Pulmonary artery endothelial cell (primary cell): ENCODE data around the gene GRID1. TPM values are rescaled to one million over a fixed set of nuclear protein-coding genes. Genes with fewer than 3 reads are reported as not detected.
"Not testable (repeated sequence)": the region's sequence is repeated elsewhere in the genome, so short reads cannot be mapped to it uniquely, and the experiment has no call there.

Experiments used
- DNase-seq: peaks from one replicate; pipeline ENCODE4 v3.0.0-alpha.2; 2011; ENCODE audit warnings: low read depth, low spot score
- total RNA-seq: library from RNA; depleted of rRNA; stranded (reverse); fragments of >200 nt; gene quantifications from 2 replicates; pipeline ENCODE4 v1.2.3, GENCODE V29; 2014

Gene GRID1
- total RNA-seq, 1 donor from 2014 or later: not detected

DNA sequence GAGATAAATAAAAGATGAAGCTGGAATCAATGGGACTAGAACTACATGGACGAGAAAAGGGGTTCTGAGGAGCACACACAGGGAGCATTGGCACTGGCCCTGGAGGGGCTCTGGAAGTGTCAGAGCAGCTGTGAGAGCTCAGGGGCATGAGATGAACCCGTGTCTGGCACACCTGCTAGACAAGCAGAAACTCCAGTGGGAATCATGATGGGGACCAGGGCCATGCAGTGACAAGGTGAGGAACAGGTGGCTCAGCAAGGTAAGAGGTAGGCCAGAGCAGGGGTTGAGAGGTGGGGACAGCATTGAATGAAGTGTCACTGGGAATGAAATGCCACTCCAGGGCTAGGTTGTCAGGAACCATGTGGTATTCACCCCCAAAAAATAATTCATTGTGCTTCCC, 588.5 kb downstream of the GRID1 start:
- DNase-seq: no peak

DNA sequence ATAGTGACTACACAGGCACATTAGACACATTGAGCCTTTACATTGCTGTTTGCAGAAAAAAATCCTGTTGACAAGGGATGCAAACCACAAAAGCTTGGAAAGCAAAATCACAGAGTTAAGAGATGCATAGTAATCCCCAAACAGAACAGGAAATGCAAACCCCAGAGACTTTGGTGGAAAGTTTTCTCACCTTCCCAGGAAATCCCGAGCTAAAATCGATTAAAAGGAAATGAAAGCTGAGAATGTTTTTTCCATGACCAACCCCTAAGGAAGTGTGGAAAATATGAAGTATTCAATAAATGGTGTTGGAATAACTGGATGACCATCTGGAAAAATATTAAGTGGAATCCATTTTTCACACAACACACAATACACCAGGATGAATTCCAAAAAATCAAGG, 598.7 kb downstream of the GRID1 start:
- no peak for DNase-seq

DNA sequence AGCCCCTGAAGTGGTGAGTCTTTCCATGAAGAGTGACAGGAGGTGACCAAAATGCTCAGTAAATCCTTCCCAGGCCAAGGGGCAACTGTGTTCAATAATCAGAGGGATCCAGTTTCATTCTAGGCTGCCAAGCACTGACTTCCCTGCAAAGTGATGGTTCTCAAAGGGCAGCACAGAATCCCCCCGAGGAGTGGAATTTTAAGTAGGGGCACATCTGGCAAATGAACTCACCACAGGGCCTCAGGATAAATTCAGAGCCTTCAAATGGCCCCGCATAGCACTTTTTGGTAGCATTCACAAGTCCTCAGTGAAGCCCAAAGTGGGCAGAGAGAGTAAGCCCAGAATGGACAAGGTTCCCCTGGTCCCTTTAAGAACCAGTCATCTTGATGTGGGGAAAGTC, 602.5 kb downstream of the GRID1 start:
- no peak for DNase-seq

DNA sequence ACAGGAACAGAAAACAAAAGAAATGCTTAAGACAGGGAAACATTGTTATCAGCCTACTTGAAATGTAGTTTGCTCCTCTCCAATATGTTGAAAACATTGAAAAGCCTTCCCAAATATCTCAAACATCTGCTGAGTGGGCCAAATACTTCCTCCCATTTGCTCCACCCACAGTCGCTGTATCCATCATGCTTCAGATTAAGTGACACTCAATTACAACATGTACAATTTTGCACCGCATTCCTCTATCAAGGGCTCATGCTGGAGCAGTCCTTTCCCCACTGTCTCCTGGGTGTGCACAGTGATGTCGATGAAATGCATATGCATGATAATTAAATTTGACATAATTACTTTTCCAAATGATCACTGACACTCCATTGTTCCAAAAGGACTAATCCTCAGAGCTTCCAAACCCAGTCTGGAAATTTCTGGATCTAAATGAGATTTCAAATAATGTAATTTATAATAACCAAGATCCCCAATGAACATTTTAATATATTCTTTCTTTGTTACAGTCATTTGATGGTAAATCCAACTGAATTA, 604.6 kb downstream of the GRID1 start:
- no peak for DNase-seq

DNA sequence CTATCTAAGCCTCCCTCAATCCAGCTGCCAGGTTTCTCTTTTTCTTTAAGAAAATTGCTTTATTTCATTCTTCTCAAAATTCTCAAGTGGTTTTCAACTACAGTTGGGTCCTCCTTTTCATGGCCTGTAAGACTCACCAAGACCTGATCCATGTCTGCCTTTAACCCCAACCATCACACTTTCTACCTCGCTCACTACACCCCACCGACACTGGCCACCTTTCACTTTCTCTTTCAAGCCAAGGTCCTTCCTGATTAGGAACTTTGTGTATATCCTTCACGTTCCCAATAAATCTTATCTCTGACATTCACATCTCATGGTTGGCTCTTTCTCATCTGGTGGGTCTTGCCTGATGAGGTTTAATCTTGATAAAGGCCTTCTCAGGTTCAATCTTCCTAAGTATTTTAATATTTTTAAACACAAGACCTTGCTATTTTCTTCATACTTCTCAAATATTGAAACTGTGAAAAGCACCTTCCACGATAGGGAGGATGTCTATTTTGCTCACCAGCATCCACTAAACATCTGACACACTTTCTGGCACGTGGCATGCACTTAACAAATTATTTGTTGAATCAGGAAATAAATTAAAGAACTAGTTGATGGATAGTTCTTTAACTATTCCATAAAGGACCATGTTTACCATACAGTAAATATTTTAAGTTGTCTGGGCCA, 624.8 kb downstream of the GRID1 start:
- no peak for DNase-seq

DNA sequence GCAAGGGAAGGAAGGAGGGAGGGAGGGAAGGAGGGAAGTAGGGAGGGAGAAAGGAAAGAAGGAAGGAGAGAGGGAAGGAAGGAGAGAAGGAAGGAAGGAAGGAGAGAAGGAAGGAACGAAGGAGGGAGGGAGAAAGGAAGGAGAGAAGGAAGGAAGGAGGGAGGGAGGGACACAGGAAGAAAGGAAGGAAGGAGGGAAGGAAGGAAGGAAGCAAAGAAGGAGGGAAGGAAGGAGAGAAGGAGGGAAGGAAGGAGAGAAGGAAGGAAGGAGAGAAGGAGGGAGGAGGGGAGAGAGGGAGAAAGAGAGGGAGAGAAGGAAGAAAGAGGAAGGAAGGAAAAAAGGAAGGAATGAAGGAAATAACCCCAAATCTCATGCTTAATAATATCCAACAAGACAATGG, 630.6 kb downstream of the GRID1 start:
- no peak for DNase-seq

DNA sequence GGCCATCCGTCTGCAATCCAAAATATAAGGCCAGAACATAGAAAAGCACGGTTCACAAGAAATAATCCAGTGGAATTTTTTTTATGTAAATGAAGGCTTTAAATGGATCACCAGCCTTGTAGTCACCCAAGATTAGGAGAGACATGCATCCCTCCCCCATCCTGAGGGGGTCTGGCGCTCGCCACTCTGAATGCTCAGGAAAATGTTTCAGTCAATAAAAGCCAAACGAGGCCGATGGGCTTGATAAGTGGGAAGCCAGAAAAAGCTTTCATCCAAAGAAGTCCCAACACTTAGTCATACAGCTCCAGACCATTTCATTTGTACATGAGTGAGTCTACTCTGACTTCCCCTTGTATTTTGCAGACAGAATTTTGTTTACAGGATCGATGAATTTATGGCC, 631.8 kb downstream of the GRID1 start:
- DNase-seq: no peak

DNA sequence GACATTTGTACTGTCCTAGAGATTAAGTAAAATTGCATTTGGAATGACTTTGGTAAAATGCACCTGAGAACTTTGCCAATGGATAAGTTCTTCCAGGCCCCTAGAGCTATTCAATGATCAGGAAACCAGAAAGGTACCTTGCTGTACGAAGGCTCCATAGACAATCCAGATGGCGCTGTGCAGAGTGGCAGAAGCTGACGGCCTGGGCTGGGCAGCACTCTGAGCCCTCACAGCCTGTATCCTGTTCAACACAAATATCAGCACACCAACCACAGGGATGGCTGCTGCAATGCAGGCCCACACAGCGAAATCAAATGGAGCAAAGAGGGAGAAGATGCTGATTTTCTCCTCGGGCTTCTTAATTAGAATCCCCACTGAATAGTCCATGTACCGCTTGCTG, 642.4 kb downstream of the GRID1 start:
- no peak for DNase-seq

DNA sequence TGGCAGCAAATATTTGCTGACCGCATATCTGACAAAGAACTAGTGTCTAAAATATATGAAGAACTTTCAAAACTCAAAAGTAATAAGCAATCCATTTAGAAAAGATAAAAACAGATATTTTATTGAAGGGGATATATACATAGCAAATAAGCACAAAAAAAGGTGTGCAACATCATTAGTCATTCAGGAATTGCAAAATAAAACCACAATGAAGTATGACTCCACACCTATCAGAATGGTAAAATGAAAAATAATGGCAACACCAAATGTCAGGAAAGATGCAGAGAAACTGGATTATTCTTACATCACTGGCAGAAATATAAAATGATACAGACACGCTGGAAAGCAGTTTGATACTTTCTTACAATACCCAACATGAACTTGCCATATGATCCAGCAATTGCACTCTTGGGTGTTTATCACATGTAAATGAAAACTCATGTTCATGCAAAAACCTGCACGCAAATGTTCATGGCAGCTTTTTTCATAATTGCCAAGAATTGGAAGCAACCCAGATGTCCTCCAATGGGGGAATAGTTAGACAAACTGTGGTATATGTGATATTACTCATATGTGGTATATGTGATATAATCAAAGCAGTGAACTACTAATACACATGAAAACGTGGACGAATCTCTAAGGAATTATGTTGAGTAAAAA, 645.5 kb downstream of the GRID1 start:
- no peak for DNase-seq

DNA sequence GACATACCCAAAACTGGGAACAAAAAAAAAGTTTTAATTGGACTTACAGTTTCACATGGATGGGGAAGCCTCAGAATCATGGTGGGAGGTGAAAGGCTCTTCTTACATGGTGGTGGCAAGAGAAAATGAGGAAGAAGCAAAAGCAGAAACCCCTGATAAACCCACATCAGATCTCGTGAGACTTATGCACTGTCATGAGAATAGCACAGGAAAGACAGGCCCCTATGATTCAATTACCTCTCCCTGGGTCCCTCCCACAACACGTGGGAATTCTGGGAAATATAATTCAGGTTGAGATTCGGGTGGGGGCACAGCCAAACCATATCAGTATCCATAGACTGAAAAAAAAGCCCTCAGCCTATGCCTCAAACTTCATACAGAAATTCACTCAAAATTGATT, 647.2 kb downstream of the GRID1 start:
- DNase-seq: no peak

DNA sequence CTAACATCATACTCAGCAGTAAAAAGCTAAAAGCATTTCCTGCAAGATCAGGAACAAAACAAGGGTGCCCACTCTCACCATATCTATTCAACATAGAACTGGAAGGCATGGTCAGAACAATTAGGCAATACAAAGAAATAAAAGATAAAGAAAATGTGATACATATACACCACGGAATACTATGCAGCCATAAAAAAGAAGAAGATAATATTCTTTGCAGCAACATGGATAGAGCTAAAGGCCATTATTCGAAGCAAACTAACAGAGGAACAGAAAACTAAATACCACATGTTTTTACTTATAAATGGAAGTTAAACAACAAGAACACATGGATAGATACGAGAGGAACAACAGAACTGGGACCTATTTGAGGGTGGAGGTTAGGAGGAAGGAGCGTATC, 652.7 kb downstream of the GRID1 start:
- DNase-seq: no peak

DNA sequence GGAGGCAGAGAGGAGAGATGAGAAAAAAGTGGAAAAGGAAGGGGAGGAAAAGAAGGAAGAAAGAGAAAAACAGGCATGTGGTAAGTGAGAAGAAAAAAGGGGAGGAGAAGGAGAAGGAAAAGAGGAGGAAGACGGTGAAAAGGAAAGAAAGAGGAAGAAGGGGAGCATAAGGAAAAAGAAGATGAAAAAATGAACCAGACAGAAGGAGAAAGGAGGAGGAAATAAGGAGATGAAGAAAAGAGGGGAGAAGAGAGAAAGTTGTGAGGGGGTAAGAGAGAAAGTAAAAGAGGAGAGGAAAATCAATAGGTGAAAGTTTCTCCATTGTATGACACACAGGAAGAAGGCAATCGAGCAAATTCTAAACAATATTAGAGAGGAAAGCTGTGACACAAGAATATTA, 663.8 kb downstream of the GRID1 start:
- DNase-seq: no peak

DNA sequence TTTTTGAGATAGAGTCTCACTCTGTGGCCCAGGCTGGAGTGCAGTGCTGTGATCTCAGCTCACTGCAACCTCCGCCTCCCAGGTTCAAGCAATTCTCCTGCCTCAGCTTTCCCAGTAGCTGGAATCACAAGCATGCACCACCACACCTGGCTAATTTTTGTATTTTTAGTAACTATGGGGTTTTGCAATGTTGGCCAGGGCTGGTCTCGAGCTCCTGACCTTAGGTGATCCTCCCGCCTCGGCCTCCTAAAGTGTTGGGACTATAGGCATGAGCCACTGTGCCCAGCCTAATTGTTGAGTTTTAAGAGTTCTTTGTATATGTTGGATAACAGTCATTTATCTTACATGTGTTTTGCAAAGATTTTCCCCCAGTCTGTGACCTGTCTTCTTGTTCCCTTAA, 667.5 kb downstream of the GRID1 start:
- not testable (repeated sequence) for DNase-seq

DNA sequence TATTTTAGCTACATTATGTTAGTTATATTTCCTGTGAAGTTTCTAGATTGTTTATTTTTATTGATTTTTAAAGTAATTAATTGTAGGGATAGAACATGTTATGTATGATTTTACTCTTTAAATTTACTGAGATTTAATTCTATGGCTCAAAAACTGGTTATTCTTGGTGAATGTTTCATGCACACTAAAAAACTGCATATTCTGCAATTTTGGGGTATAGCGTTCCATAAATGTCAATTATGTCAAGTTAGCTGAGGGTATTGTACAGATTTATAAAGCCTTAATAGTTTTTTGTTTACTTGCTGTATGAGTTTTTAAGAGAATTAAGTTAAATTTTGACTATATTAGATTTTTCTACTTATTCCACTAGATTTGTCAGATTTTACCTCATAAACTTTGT, 669.7 kb downstream of the GRID1 start:
- no peak for DNase-seq

DNA sequence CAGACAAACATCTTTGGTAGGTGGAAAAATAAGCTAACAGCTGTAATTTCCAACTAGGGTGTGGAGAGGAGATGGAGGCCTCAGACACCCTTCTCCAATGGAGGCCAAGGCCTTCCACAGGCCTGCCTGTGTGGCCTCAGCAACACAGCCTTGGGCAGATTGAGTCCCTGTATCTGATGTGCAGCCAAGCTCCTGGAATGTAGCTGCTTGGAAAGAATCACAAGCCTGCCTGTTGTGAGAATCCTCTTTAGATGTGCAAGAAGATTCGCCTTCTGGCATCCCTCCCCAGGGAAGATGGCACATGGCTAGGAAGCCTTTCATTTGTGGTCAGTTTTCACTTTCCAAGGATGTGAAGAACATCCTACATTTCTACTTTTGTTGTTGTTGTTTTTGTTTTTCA, 684.0 kb downstream of the GRID1 start:
- no peak for DNase-seq

DNA sequence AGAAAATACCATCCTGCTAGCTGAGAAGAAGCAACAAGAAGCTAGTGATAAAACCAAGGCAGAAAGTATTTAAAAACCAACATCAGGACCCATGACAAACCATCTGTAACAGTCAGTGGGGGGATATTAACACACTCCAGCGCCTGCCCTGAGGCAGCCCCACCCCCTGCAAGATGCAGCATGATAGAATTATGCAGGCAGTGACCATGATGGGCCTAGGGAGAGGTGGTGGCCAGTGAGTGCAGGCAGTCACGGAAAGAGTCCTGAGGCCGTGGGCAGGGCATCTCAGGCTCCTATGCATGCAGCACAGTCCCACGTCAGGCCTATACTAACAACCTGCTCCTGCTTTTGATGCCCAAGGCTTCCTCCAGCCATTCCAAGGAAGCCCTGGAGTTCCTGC, 686.9 kb downstream of the GRID1 start:
- DNase-seq: no peak

DNA sequence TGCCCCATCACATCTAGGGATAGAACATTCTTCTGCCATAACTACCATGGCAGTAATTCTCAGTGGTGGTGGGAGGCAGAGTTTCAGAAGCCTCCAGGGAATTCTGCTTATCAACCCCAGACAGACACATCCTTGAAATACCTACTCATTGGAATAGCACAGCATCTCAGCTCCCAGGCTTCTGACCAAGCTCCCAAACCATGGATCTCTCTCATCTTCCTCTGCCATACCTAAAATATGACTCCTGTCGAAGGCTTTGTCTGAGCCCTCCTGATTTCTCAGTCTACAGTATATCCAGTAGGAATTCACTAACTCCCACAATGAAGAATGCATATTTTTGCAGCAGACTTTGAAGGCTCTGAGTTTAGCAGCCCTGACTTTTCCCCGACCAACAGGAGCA, 687.5 kb downstream of the GRID1 start:
- DNase-seq: no peak

DNA sequence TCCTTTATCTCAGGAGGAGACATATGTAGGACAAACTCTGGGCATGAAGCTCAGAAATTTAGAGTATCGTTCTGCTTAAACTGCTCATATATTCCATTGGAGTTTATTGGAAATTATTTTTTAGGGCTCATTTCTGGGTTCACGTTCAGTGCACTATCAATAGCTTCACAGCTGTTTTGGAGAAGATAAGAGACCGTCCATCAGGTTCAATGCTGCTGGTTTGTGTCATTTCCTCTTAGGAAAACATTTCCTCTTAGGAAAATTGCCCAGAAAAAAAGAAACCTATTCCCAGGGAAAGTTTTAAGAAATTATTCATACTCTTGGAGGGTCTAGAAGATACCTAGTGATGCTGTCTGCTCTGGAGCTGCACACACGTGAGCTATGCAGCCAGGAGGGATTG, 691.7 kb downstream of the GRID1 start:
- no peak for DNase-seq

DNA sequence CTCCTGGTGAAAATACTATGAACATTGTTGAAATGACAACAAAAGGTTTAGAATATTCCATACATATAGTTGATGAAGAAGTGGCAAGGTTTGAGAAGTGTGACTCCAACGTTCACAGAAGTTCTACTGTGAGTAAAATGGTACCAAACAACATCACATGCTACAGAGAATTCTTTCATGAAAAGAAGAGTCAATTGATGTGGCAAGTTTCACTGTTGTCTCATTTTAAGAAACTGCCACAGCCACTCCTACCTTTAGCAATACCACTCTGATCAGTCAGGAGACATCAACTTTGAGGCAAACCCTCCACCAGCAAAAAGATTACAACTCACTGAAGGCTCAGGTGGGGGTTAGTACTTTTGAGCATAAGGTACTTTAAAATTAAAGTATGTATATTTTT, 693.3 kb downstream of the GRID1 start:
- DNase-seq: no peak

DNA sequence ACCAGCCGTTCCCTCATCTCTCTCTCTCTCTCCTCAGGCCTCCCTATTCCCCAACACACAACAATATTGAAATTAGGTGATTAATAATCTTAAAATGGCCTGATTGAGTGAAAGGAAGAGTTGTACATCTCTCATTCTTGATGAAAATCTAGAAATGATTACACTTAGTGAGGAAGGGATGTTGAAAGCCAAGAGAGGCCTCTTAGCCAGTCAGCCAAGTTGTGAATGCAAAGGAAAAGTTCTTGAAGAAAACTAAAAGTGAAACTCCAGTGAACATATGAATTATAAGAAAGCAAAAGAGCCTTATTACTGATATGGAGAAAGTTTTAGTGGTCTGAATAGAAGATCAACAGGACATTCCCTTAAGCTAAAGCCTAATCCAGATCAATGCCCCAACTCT, 695.1 kb downstream of the GRID1 start:
- no peak for DNase-seq

DNA sequence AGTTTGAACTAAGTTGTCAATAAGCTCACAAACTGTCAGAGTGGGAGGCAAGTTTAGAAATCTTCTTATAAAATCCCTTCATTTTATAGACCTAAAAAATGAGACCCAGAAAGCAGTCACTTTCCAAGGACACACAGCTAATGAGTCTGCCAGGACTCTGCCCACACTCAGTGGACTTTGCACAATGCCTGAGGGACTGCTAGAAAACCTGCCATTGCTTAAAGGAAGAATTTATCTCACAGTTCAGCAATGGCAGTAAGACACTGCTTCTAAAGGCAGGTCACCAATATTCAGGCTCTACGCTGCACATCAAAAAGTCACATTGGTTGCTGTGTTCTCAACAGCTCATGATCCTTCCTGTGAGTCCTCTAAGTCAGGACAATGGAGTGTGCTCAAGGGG, 698.1 kb downstream of the GRID1 start:
- DNase-seq: no peak

DNA sequence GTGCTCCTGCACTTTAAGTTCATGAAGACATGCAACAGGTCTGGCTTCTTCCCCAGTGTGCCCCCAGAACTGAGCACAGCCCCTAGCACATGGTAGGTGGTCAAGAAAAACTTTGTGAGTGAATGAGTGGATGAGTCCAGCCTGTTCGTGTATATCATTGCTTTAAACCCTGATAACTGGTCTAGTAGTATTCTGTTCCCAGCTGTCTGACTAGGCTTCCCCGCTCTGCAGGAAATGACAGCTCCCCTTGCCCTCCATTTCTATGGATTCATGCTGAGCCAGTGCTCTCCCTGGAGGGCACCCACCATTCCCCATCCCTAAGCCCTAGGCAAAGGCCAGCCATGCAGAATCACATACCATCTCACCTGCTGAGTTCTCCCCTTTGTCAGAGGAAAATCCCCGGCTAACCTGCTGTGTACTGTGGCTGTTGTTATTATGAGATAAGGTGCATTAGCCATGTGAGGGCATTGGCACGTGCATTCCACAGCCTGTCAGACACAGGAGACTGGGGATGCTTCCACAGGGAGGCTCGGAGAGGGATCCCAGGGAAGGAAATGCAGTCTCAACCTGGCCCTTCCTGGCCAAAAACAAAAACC, 698.9 kb downstream of the GRID1 start:
- DNase-seq: no peak

DNA sequence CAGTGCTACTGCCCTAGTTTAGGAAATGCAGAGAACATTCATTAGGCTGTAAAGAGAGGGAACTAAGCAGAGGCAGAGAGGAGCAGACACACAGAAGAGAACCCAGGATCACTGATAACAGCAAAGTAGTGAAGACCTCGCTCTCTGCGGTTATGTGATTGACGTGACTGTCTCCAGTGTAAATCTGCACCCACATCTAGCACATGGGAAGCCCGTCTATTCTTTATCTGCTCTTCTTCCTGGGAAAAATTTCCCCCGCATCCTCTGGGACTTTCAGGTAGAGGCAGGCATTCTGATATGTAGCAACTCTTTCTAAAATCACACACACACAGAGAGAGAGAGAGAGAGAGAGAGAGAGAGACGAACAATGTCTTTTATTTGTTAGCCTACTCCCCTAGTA, 699.6 kb downstream of the GRID1 start:
- DNase-seq: no peak
